Endothelial cell of umbilical vein (primary cell): ENCODE measurements around the gene FEZF1. TPM values are rescaled to one million over a fixed set of nuclear protein-coding genes. Genes with fewer than 3 reads are reported as not detected.

Experiments used
- BruUV-seq: library from RNA; stranded (reverse); fragments of 400-500 nt; replicated peaks from 2 replicates; lab custom pipeline; 2021; lab: Mats Ljungman, UMichigan
- CTCF ChIA-PET: fragments of 300-600, 350-600 bp; sonication (Branson Sonifier 250); formaldehyde crosslinking; loops from one replicate; lab custom pipeline; 2021; ENCODE audit warnings: antibody characterized with exemption, inconsistent platforms; lab: Charles Lee
- POLR2A ChIA-PET: fragments of 300-600, 350-600 bp; sonication (Branson Sonifier 250); formaldehyde crosslinking; loops from one replicate; lab custom pipeline; 2021; ENCODE audit warnings: antibody characterized with exemption, inconsistent platforms; lab: Charles Lee
- DNase-seq: peaks from one replicate; pipeline ENCODE4 v3.0.0-alpha.2; 2011; ENCODE audit warnings: low read depth, low spot score
- FAIRE-seq: peaks from 2 replicates; lab custom pipeline; 2011; peaks lifted over from hg19 to GRCh38; lab: Jason Lieb, UNC
- H2AFZ ChIP-seq: 2 replicates; pipeline ENCODE4 v1.6.0; 2012; ENCODE audit warnings: low read depth, low read length, control low read depth, inconsistent platforms
- H3K27ac ChIP-seq: 2 replicates; pipeline ENCODE4 v1.5.1; 2011; ENCODE audit warnings: low read depth, mild to moderate bottlenecking, control low read depth, low read length, moderate library complexity; ENCODE audit not compliant: insufficient read depth
- H3K27me3 ChIP-seq, 2 experiments: 2 replicates each; pipeline versions ENCODE4 v1.6.0 to v1.6.1; 2011; ENCODE audit warnings: low read length in 2 of 2, mixed read lengths in 1 of 2; ENCODE audit not compliant: control insufficient read depth in 2 of 2, insufficient read depth in 2 of 2
- H3K36me3 ChIP-seq, 2 experiments: 2 replicates in 1 of 2; 3 replicates in 1 of 2; pipeline ENCODE4 v1.5.1; 2011; ENCODE audit warnings: low read length in 2 of 2, mild to moderate bottlenecking in 1 of 2, moderate library complexity in 1 of 2; ENCODE audit not compliant: control insufficient read depth in 2 of 2, insufficient read depth in 2 of 2; ENCODE audit errors: extremely low read depth in 1 of 2
- H3K4me1 ChIP-seq: 3 replicates; pipeline ENCODE4 v1.5.1; 2011; ENCODE audit warnings: mild to moderate bottlenecking, low read length; ENCODE audit not compliant: control insufficient read depth, insufficient read depth; ENCODE audit errors: extremely low read depth
- H3K4me2 ChIP-seq: 2 replicates; pipeline ENCODE4 v1.6.1; 2011; ENCODE audit warnings: low read length, control low read depth, mixed read lengths; ENCODE audit not compliant: insufficient read depth
- H3K4me3 ChIP-seq, 3 experiments: fragments of 200-600 bp in 1 of 3; sonication (generic), shearing (Covaris generic) in 1 of 3; replicated peaks in 1 of 3; 2 replicates each; pipeline ENCODE4 v1.5.1; 2011 to 2016; ENCODE audit warnings: control low read depth in 3 of 3, low read length in 3 of 3, mild to moderate bottlenecking in 2 of 3, inconsistent platforms in 1 of 3, low read depth in 1 of 3, moderate library complexity in 1 of 3; ENCODE audit not compliant: insufficient read depth in 1 of 3
- H3K79me2 ChIP-seq: 2 replicates; pipeline ENCODE4 v1.6.0; 2012; ENCODE audit warnings: low read length, inconsistent platforms; ENCODE audit not compliant: control insufficient read depth, insufficient read depth
- H3K9ac ChIP-seq: replicated peaks from 2 replicates; pipeline ENCODE3; 2011; ENCODE audit warnings: low read length, control low read depth; ENCODE audit not compliant: insufficient read depth; ENCODE audit errors: extremely low read depth
- H3K9me1 ChIP-seq: replicated peaks from 3 replicates; pipeline ENCODE4 v1.6.0; 2011; ENCODE audit warnings: mild to moderate bottlenecking, low read length; ENCODE audit not compliant: control insufficient read depth, insufficient read depth; ENCODE audit errors: extremely low read depth
- H3K9me3 ChIP-seq: replicated peaks from 2 replicates; pipeline ENCODE4 v1.5.1; 2012; ENCODE audit warnings: low read length, inconsistent platforms; ENCODE audit not compliant: control insufficient read depth, insufficient read depth
- H4K20me1 ChIP-seq: replicated peaks from 2 replicates; pipeline ENCODE3; 2011; ENCODE audit warnings: mild to moderate bottlenecking, low read length; ENCODE audit not compliant: control insufficient read depth, insufficient read depth; ENCODE audit errors: extremely low read depth
- EZH2 ChIP-seq: IDR thresholded peaks from 2 replicates; pipeline ENCODE4 v1.6.1; 2012; ENCODE audit warnings: borderline replicate concordance, low read depth, mild to moderate bottlenecking, moderate library complexity, low read length, inconsistent platforms; ENCODE audit not compliant: severe bottlenecking
- FOS ChIP-seq: IDR thresholded peaks from 2 replicates; pipeline ENCODE4 v1.6.1; 2011; ENCODE audit warnings: mild to moderate bottlenecking, low read length, moderate library complexity, borderline replicate concordance; ENCODE audit not compliant: insufficient read depth
- GATA2 ChIP-seq: IDR thresholded peaks from 2 replicates; pipeline ENCODE4 v1.7.0; 2011; ENCODE audit warnings: low read depth, mild to moderate bottlenecking, moderate library complexity, mixed read lengths, low read length; ENCODE audit not compliant: insufficient read length, insufficient read depth
- JUN ChIP-seq: IDR thresholded peaks from 2 replicates; pipeline ENCODE4 v1.6.1; 2011; ENCODE audit warnings: borderline replicate concordance, low read depth; ENCODE audit not compliant: insufficient read length, insufficient read depth
- MYC ChIP-seq: IDR thresholded peaks from one replicate; pipeline ENCODE4 v1.6.1; 2011; ENCODE audit warnings: mild to moderate bottlenecking, low read depth, low read length
- POLR2A ChIP-seq: IDR thresholded peaks from 2 replicates; pipeline ENCODE4 v1.6.1; 2012; ENCODE audit warnings: low read depth, mild to moderate bottlenecking, control low read depth, low read length
- POLR2AphosphoS5 ChIP-seq: IDR thresholded peaks from 2 replicates; pipeline ENCODE4 v1.6.1; 2012; ENCODE audit warnings: low read depth, mild to moderate bottlenecking, control low read depth, low read length, moderate library complexity; ENCODE audit not compliant: insufficient read depth
- dilution Hi-C: fragments of 300-500 bp; cut with MboI; formaldehyde crosslinking; loops from one replicate; pipeline ENCODE4 v1.15.0; 2019; ENCODE audit warnings: low sequenced_read_pairs; ENCODE audit not compliant: extremely low pct_ligation_motif_present
- intact Hi-C: fragments of 100-400 bp; cut with micrococcal nuclease; formaldehyde crosslinking; loops from one replicate; pipeline ENCODE4 v1.10.0; 2022
- polyA plus RNA-seq, 4 experiments: library from polyadenylated mRNA; depleted of rRNA in 3 of 4; stranded (reverse) in 3 of 4; unstranded in 1 of 4; fragments of >200 nt; gene quantifications; 2 replicates each; pipeline versions ENCODE4 v1.2.1 to v1.2.3, GENCODE V29; 2011 to 2012; ENCODE audit warnings: missing spikeins in 1 of 4
- total RNA-seq: library from RNA; stranded (reverse); gene quantifications from 2 replicates; pipeline ENCODE4 v1.2.3, GENCODE V29; 2021
- TF ChIP-seq, protein P1 (sequence below), 2 donors: IDR thresholded peaks; 1 replicate in 1 of 2; 2 replicates in 1 of 2; pipeline ENCODE4 v1.5.1; 2011; ENCODE audit warnings: low read length in 2 of 2, mild to moderate bottlenecking in 2 of 2, moderate library complexity in 2 of 2, control low read depth in 1 of 2, inconsistent platforms in 1 of 2, low read depth in 1 of 2; ENCODE audit not compliant: insufficient read depth in 1 of 2; ENCODE audit errors: extremely low read depth in 1 of 2
- TF ChIP-seq, protein P2 (sequence below): IDR thresholded peaks from 2 replicates; pipeline ENCODE4 v1.6.1; 2011; ENCODE audit not compliant: insufficient read depth, insufficient read length

FEZF1 gene
- total and polyA plus RNA-seq, 2 donors (not counting 3 experiments of a cell fraction or from before 2014, with no cell fraction given), result not detected

DNA sequence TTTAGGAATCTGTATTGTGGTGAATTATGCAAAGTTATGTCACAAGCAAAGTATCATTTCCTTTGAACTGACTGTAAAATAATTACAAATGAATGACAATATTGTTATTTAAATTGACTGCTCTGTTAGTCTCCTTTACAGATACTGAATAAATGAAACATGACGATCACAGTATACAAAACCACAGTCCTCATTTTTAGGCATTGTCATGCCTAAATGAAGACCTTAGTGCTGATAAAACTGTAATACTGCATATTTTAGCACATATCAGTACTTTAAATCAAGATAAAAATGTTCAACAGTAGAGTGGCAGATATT, 39.7 kb upstream of the FEZF1 start:
- no peak for FAIRE-seq
- H3K4me3 ChIP-seq, result no peak overlapping the region
- intact Hi-C loops, result no loop called here

More for the DNA sequence above, 39.7 kb upstream of the FEZF1 start:
- Histone ChIP-seq H3K36me3 (no peaks in the 10 kb centered on the region), H3K79me2 (no peaks in the 10 kb centered on the region), H3K27me3 (no peaks in the 10 kb centered on the region), H3K4me2 (no peak overlapping the region), H2AFZ (no peak overlapping the region), H4K20me1 (no peaks in the 10 kb centered on the region), H3K9me3 (no peaks in the 10 kb centered on the region), H3K4me1 (no peaks in the 10 kb centered on the region), H3K9me1 (no peaks in the 10 kb centered on the region), H3K27ac (no peak overlapping the region), H3K9ac (no peak overlapping the region)
- BruUV-seq, result no TSS peak
- CTCF ChIA-PET, result no interaction called here
- dilution Hi-C loops, result no loop called here
- TF ChIP-seq FOS (no peak), EZH2 (no peak), JUN (no peak), GATA2 (no peak), MYC (no peak), POLR2AphosphoS5 (no peak), POLR2A (no peak)
- TF ChIP-seq, protein P1, sequence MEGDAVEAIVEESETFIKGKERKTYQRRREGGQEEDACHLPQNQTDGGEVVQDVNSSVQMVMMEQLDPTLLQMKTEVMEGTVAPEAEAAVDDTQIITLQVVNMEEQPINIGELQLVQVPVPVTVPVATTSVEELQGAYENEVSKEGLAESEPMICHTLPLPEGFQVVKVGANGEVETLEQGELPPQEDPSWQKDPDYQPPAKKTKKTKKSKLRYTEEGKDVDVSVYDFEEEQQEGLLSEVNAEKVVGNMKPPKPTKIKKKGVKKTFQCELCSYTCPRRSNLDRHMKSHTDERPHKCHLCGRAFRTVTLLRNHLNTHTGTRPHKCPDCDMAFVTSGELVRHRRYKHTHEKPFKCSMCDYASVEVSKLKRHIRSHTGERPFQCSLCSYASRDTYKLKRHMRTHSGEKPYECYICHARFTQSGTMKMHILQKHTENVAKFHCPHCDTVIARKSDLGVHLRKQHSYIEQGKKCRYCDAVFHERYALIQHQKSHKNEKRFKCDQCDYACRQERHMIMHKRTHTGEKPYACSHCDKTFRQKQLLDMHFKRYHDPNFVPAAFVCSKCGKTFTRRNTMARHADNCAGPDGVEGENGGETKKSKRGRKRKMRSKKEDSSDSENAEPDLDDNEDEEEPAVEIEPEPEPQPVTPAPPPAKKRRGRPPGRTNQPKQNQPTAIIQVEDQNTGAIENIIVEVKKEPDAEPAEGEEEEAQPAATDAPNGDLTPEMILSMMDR (IDR thresholded peaks at IDR 0.05; ENCODE audit: extremely low read depth in 1 of 2, insufficient read depth in 1 of 2, low read depth in 1 of 2, low read length in 2 of 2), result no peak
- TF ChIP-seq, protein P2, sequence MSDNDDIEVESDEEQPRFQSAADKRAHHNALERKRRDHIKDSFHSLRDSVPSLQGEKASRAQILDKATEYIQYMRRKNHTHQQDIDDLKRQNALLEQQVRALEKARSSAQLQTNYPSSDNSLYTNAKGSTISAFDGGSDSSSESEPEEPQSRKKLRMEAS, result no peak
- POLR2A ChIA-PET, result no interaction called here
- DNase-seq, result no peak
